ENCODE measurements around the gene FAM234B. TPM values are rescaled to one million over a fixed set of nuclear protein-coding genes. Genes with fewer than 3 reads are reported as not detected.

The FAM234B gene
- polyA plus RNA-seq, 1 donor from 2014 or later, result 20.5 TPM

DNA sequence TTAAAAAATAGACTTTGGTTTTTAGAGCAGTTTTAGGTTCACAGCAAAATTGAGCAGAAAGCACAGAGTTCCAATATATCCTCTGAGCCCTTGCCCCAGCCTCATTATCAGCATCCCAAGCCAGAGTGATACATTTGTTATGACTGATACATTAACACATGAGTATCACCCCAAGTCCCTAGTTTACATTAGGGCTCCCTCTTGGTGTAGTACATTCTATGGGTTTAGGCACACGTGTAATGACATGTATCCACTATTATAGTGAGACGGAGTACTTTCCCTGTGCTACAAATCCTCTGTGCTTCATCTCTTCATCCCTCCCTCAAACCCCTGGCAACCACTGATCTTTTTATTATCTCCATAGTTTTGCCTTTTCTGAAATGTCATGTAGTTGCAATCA is 81.8 kb downstream of the FAM234B start:
- H3F3A ChIP-seq (ENCODE audit: insufficient read depth, low read length, poor library complexity, severe bottlenecking), result no peaks in the 10 kb centered on the region
- no peak overlapping the region for H2AFZ ChIP-seq (ENCODE audit: low read depth, low read length)
- H3K27me3 ChIP-seq (ENCODE audit: insufficient read depth, low read depth, low read length), result no peaks in the 10 kb centered on the region
- no peaks in the 10 kb centered on the region for H4K20me1 ChIP-seq (ENCODE audit: insufficient read depth)
- no peaks in the 10 kb centered on the region for H3K36me3 ChIP-seq (ENCODE audit: insufficient read depth, low read length)
- no peaks in the 10 kb centered on the region for H3K9me2 ChIP-seq (ENCODE audit: insufficient read depth, low read length)
- H3K79me2 ChIP-seq (replicated peaks; ENCODE audit: insufficient read depth, low read length), result no peaks in the 10 kb centered on the region
- no peak overlapping the region for H3K4me2 ChIP-seq (ENCODE audit: low read length)
- no peak overlapping the region for H3K9ac ChIP-seq (ENCODE audit: low read length)
- no peak overlapping the region for H3K27ac ChIP-seq (ENCODE audit: low read length)
- no peaks in the 10 kb centered on the region for H3K9me3 ChIP-seq (ENCODE audit: low read length)
- TF ChIP-seq EZH2 (IDR thresholded peaks at IDR 0.05; ENCODE audit: borderline replicate concordance, insufficient read depth, low read length, poor library complexity, severe bottlenecking), result no peak
- TF ChIP-seq POLR2AphosphoS5 (IDR thresholded peaks at IDR 0.05), result no peak
- TF ChIP-seq, protein P1, sequence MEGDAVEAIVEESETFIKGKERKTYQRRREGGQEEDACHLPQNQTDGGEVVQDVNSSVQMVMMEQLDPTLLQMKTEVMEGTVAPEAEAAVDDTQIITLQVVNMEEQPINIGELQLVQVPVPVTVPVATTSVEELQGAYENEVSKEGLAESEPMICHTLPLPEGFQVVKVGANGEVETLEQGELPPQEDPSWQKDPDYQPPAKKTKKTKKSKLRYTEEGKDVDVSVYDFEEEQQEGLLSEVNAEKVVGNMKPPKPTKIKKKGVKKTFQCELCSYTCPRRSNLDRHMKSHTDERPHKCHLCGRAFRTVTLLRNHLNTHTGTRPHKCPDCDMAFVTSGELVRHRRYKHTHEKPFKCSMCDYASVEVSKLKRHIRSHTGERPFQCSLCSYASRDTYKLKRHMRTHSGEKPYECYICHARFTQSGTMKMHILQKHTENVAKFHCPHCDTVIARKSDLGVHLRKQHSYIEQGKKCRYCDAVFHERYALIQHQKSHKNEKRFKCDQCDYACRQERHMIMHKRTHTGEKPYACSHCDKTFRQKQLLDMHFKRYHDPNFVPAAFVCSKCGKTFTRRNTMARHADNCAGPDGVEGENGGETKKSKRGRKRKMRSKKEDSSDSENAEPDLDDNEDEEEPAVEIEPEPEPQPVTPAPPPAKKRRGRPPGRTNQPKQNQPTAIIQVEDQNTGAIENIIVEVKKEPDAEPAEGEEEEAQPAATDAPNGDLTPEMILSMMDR (IDR thresholded peaks at IDR 0.05; ENCODE audit: poor library complexity, severe bottlenecking), result no peak
- TF ChIP-seq, protein P2, sequence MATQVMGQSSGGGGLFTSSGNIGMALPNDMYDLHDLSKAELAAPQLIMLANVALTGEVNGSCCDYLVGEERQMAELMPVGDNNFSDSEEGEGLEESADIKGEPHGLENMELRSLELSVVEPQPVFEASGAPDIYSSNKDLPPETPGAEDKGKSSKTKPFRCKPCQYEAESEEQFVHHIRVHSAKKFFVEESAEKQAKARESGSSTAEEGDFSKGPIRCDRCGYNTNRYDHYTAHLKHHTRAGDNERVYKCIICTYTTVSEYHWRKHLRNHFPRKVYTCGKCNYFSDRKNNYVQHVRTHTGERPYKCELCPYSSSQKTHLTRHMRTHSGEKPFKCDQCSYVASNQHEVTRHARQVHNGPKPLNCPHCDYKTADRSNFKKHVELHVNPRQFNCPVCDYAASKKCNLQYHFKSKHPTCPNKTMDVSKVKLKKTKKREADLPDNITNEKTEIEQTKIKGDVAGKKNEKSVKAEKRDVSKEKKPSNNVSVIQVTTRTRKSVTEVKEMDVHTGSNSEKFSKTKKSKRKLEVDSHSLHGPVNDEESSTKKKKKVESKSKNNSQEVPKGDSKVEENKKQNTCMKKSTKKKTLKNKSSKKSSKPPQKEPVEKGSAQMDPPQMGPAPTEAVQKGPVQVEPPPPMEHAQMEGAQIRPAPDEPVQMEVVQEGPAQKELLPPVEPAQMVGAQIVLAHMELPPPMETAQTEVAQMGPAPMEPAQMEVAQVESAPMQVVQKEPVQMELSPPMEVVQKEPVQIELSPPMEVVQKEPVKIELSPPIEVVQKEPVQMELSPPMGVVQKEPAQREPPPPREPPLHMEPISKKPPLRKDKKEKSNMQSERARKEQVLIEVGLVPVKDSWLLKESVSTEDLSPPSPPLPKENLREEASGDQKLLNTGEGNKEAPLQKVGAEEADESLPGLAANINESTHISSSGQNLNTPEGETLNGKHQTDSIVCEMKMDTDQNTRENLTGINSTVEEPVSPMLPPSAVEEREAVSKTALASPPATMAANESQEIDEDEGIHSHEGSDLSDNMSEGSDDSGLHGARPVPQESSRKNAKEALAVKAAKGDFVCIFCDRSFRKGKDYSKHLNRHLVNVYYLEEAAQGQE (IDR thresholded peaks at IDR 0.05; ENCODE audit: borderline replicate concordance), result no peak
- no peak for TF ChIP-seq MXI1 (conservative IDR thresholded peaks at IDR 0.05; ENCODE audit: poor library complexity, severe bottlenecking)
- TF ChIP-seq TAF1 (IDR thresholded peaks at IDR 0.05; ENCODE audit: low read depth), result no peak
- TF ChIP-seq RAD21 (conservative IDR thresholded peaks at IDR 0.05), result no peak
- TF ChIP-seq EP300 (conservative IDR thresholded peaks at IDR 0.05; ENCODE audit: poor library complexity, severe bottlenecking), result no peak
- H3K4me3 ChIP-seq (ENCODE audit: low read length), result no peak overlapping the region

DNA sequence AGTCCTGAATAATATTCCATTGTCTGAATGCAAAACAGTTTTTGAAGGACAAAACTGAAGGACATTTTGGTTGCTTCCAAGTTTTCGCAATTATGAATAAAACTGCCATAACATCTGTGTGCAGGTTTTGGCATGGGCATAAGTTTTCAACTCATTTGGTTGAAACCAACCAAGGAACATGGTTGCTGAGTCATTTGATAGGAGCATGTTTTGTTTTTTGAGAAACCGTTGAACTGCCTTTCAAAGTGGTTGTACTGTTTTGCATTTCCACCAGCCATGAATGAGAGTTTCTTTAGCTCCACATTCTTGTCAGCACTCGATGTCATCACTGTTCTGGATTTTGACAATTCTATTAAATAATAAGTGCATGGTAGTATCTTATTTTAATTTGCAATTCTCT is 82.3 kb downstream of the FAM234B start:
- no peak overlapping the region for H3K9ac ChIP-seq (ENCODE audit: low read length)
- H3K36me3 ChIP-seq (ENCODE audit: insufficient read depth, low read length), result no peaks in the 10 kb centered on the region
- H3F3A ChIP-seq (ENCODE audit: insufficient read depth, low read length, poor library complexity, severe bottlenecking), result no peaks in the 10 kb centered on the region
- no peaks in the 10 kb centered on the region for H3K79me2 ChIP-seq (replicated peaks; ENCODE audit: insufficient read depth, low read length)
- no peaks in the 10 kb centered on the region for H4K20me1 ChIP-seq (ENCODE audit: insufficient read depth)
- no peaks in the 10 kb centered on the region for H3K9me3 ChIP-seq (ENCODE audit: low read length)
- H3K27ac ChIP-seq (ENCODE audit: low read length), result no peak overlapping the region
- no peak overlapping the region for H3K4me2 ChIP-seq (ENCODE audit: low read length)
- no peaks in the 10 kb centered on the region for H3K27me3 ChIP-seq (ENCODE audit: insufficient read depth, low read depth, low read length)
- TF ChIP-seq TAF1 (IDR thresholded peaks at IDR 0.05; ENCODE audit: low read depth), result no peak
- TF ChIP-seq, protein P1 (IDR thresholded peaks at IDR 0.05; ENCODE audit: poor library complexity, severe bottlenecking), result no peak
- TF ChIP-seq, protein P2 (IDR thresholded peaks at IDR 0.05; ENCODE audit: borderline replicate concordance), result no peak
- TF ChIP-seq EP300 (conservative IDR thresholded peaks at IDR 0.05; ENCODE audit: poor library complexity, severe bottlenecking), result no peak
- TF ChIP-seq EZH2 (IDR thresholded peaks at IDR 0.05; ENCODE audit: borderline replicate concordance, insufficient read depth, low read length, poor library complexity, severe bottlenecking), result no peak
- no peak for TF ChIP-seq MXI1 (conservative IDR thresholded peaks at IDR 0.05; ENCODE audit: poor library complexity, severe bottlenecking)
- no peak for TF ChIP-seq POLR2AphosphoS5 (IDR thresholded peaks at IDR 0.05)
- no peak for TF ChIP-seq SMC3 (conservative IDR thresholded peaks at IDR 0.05; ENCODE audit: poor library complexity)
- TF ChIP-seq RAD21 (conservative IDR thresholded peaks at IDR 0.05), result no peak
- no peak overlapping the region for H3K4me3 ChIP-seq (ENCODE audit: low read length)
- no peak overlapping the region for H2AFZ ChIP-seq (ENCODE audit: low read depth, low read length)
- H3K9me2 ChIP-seq (ENCODE audit: insufficient read depth, low read length), result no peaks in the 10 kb centered on the region
